Vagina (tissue), 2 donors: ENCODE measurements around the gene HRH2.
"Not testable (repeated sequence)": the region's sequence is repeated elsewhere in the genome, so short reads cannot be mapped to it uniquely, and the experiment has no call there.

Experiments
- CTCF ChIP-seq, 3 experiments: fragments of 450-650 bp in 2 of 3; fragments of 200-600 bp in 1 of 3; sonication (generic) in 1 of 3; IDR thresholded peaks; one replicate each; pipeline ENCODE4 v1.5.1; 2017 to 2019; ENCODE audit warnings: antibody characterized with exemption in 3 of 3, mild to moderate bottlenecking in 2 of 3, moderate library complexity in 2 of 3
- POLR2A ChIP-seq, 2 donors: fragments of 450-650 bp; IDR thresholded peaks; one replicate each; pipeline ENCODE4 v1.6.1; 2017; ENCODE audit warnings: antibody characterized with exemption in 2 of 2, mild to moderate bottlenecking in 2 of 2, moderate library complexity in 2 of 2

GRCh38 chr5:175759991-175760390 lies 102.1 kb downstream of the HRH2 start:
- not testable (repeated sequence) for TF ChIP-seq POLR2A, CTCF (IDR thresholded peaks at IDR 0.05)
